ENCODE data around the gene PDCD2. TPM values are rescaled to one million over a fixed set of nuclear protein-coding genes. Genes with fewer than 3 reads are reported as not detected.
"Not testable (repeated sequence)": the region's sequence is repeated elsewhere in the genome, so short reads cannot be mapped to it uniquely, and the experiment has no call there.

The PDCD2 gene
- total RNA-seq, 1 experiment from 2014 or later = 121 TPM

GRCh38 chr6:170609225-170609624, 24.8 kb upstream of the PDCD2 start:
- H3K36me3 ChIP-seq (ENCODE audit: control insufficient read depth, insufficient read depth, low read length); in situ Hi-C loops (cut with HindIII; ENCODE audit: low pct_unique_long_range_greater_than_20kb, low sequenced_read_pairs); H3K27ac ChIP-seq (ENCODE audit: low read length); BruUV-seq (replicated peaks); H3K4me3 ChIP-seq (ENCODE audit: low read depth in 2 of 2, low read length in 2 of 2); intact Hi-C loops (cut with micrococcal nuclease; ENCODE audit: unreplicated experiment); CTCF ChIA-PET; POLR2A ChIA-PET; H3K4me1 ChIP-seq (ENCODE audit: control insufficient read depth, insufficient read depth, low read length); DNase-seq (ENCODE audit: low read depth, low spot score); H3K9me3 ChIP-seq (ENCODE audit: control insufficient read depth, insufficient read depth, low read depth, low read length); H3K27me3 ChIP-seq (ENCODE audit: control insufficient read depth, insufficient read depth, low read length): not testable (repeated sequence)
- peak; percentile 68; the same call in 1 of the 2 replicates for ATAC-seq
- peak; percentile 22 for TF ChIP-seq CTCF (IDR thresholded peaks at IDR 0.05)

GRCh38 chr6:170605574-170606259, 21.3 kb upstream of the PDCD2 start:
- Histone ChIP-seq H3K9me3 (ENCODE audit: control insufficient read depth, insufficient read depth, low read depth, low read length) (no peaks in the 10 kb centered on the region), H3K36me3 (ENCODE audit: control insufficient read depth, insufficient read depth, low read length) (no peaks in the 10 kb centered on the region), H3K4me3 (ENCODE audit: low read depth in 2 of 2, low read length in 2 of 2) (no peak overlapping the region), H3K27ac (ENCODE audit: low read length) (no peak overlapping the region), H3K27me3 (ENCODE audit: control insufficient read depth, insufficient read depth, low read length) (peaks cover 25% of the 10 kb centered on the region), H3K4me1 (ENCODE audit: control insufficient read depth, insufficient read depth, low read length) (no peaks in the 10 kb centered on the region)
- ChIA-PET CTCF (no interaction called here), POLR2A (interaction anchor here (0.7 kb wide), 1 partner anchor 839 kb away, joined by 3 read pairs; no protein-coding TSS in a partner anchor)
- ATAC-seq (no peak), DNase-seq (ENCODE audit: low read depth, low spot score) (no peak)
- in situ Hi-C loops (cut with HindIII; ENCODE audit: low pct_unique_long_range_greater_than_20kb, low sequenced_read_pairs) (no loop called here), intact Hi-C loops (cut with micrococcal nuclease; ENCODE audit: unreplicated experiment) (no loop called here)
- no peak for TF ChIP-seq CTCF (IDR thresholded peaks at IDR 0.05)
- no TSS peak for BruUV-seq (replicated peaks)

- H3K36me3 ChIP-seq (ENCODE audit: control insufficient read depth, insufficient read depth, low read length) = no peaks in the 10 kb centered on the region
- H3K27ac ChIP-seq (ENCODE audit: low read length) = no peak overlapping the region
- no peaks in the 10 kb centered on the region for H3K4me1 ChIP-seq (ENCODE audit: control insufficient read depth, insufficient read depth, low read length)
- intact Hi-C loops (cut with micrococcal nuclease; ENCODE audit: unreplicated experiment) = no loop called here
- no peak for TF ChIP-seq POLR2AphosphoS5 (IDR thresholded peaks at IDR 0.05; ENCODE audit: low read depth, low read length)
- ATAC-seq = no peak
- no peak for DNase-seq (ENCODE audit: low read depth, low spot score)
- no TSS peak for BruUV-seq (replicated peaks)
- in situ Hi-C loops (cut with HindIII; ENCODE audit: low pct_unique_long_range_greater_than_20kb, low sequenced_read_pairs) = no loop called here
- POLR2A ChIA-PET = no interaction called here
- no peak overlapping the region for H3K4me3 ChIP-seq (ENCODE audit: low read depth in 2 of 2, low read length in 2 of 2)
- CTCF ChIA-PET = no interaction called here
- H3K9me3 ChIP-seq (ENCODE audit: control insufficient read depth, insufficient read depth, low read depth, low read length) = 0 out of 2 replicates have a peak, but pooled peaks cover 4% of the 10 kb centered on the region
- H3K27me3 ChIP-seq (ENCODE audit: control insufficient read depth, insufficient read depth, low read length) = peaks cover 24% of the 10 kb centered on the region
Observed at GRCh38 chr6:170597278-170597677, 12.8 kb upstream of the PDCD2 start.

- no peak overlapping the region for H3K4me3 ChIP-seq (ENCODE audit: low read depth in 2 of 2, low read length in 2 of 2)
- ChIA-PET CTCF (no interaction called here), POLR2A (no interaction called here)
- no peak overlapping the region for H3K27ac ChIP-seq (ENCODE audit: low read length)
- TF ChIP-seq POLR2AphosphoS5 (IDR thresholded peaks at IDR 0.05; ENCODE audit: low read depth, low read length) (no peak), REST (IDR thresholded peaks at IDR 0.05; ENCODE audit: insufficient read depth in 1 of 2, low read depth in 2 of 2, low read length in 1 of 2) (no peak), CTCF (IDR thresholded peaks at IDR 0.05) (no peak), TCF7L2 (IDR thresholded peaks at IDR 0.05; ENCODE audit: low read depth, low read length) (no peak), SIN3A (IDR thresholded peaks at IDR 0.05; ENCODE audit: borderline replicate concordance, insufficient read depth, low read depth, low read length) (no peak)
- ATAC-seq = no peak
- intact Hi-C loops (cut with micrococcal nuclease; ENCODE audit: unreplicated experiment) = no loop called here
- H3K36me3 ChIP-seq (ENCODE audit: control insufficient read depth, insufficient read depth, low read length) = no peaks in the 10 kb centered on the region
- no peak for DNase-seq (ENCODE audit: low read depth, low spot score)
- in situ Hi-C loops (cut with HindIII; ENCODE audit: low pct_unique_long_range_greater_than_20kb, low sequenced_read_pairs) = no loop called here
- H3K9me3 ChIP-seq (ENCODE audit: control insufficient read depth, insufficient read depth, low read depth, low read length) = peaks cover 13% of the 10 kb centered on the region; the same call in 1 of the 2 replicates
- peaks cover 18% of the 10 kb centered on the region for H3K27me3 ChIP-seq (ENCODE audit: control insufficient read depth, insufficient read depth, low read length)
- H3K4me1 ChIP-seq (ENCODE audit: control insufficient read depth, insufficient read depth, low read length) = no peaks in the 10 kb centered on the region
- BruUV-seq (replicated peaks) = no TSS peak
Observed at GRCh38 chr6:170596426-170596825, 12.0 kb upstream of the PDCD2 start.

All from Panc1 (cell line).